Measurements from ENCODE around the gene PTPN20.
"Not testable (repeated sequence)": the region's sequence is repeated elsewhere in the genome, so short reads cannot be mapped to it uniquely, and the experiment has no call there.

PTPN20 gene

DNA sequence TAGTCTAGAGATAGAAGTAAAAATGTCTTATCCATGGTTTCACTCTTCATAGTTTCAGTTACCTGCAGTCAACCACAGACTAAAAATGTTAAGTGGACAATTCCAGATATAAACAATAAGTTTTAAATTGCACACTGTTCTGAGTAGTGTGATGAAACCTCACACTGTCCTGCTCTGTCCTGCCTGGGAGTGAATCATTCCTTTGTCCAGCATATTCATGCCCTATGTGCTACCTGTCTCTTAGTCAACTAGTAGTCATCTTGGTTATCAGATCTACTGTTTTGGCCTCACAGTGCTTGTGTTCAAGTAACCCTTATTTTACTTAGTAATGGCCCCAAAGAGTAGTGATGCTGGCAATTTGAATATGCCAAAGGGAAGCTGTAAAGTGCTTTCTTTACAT lies 49.5 kb downstream of the PTPN20 start:
- DNase-seq (ENCODE audit: low read depth) = not testable (repeated sequence)

- not testable (repeated sequence) for DNase-seq (ENCODE audit: low read depth)
These were observed 52.1 kb downstream of the PTPN20 start for GRCh38 chr10:46963356-46963755.

DNA sequence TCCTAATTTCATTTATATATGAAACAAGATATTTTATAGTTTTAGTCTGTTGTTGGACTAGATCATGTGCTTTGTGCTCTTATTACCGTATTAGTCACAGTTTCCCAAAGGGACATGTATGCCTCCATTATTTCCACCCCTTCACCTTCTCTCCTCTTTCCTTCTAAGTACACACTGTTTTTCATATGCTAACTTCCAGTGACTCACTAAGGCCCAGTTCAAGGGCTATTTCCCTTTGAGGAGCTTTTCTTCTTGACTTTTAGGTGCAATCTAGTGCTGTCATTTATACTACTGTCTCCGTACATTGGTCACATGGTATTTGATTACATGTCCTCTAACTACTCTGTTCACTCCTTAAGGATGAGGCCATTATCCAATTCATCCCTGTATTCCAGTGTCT lies 55.8 kb downstream of the PTPN20 start:
- DNase-seq (ENCODE audit: low read depth) = not testable (repeated sequence)

DNA sequence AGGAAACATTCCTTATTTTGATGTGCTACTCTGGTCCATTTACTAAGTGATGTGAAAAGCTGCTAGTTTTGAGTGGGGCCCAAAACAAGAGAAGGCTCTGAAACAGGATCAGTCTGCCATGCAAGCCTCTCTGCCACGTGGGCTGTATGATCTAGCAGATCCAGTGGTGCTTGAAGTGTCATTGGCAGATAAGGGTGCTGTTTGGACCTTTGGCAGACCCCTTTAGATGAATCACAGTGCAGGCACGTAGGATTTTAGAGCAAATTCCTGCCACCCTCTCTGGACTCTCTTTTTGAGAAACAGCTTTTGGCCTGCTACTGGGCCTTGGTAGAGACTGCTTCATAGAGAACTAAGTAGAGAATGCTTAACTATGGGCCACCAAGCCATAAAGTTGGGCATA lies 69.0 kb downstream of the PTPN20 start:
- not testable (repeated sequence) for DNase-seq (ENCODE audit: low read depth)

- not testable (repeated sequence) for DNase-seq (ENCODE audit: low read depth)
These were observed 76.2 kb downstream of the PTPN20 start for GRCh38 chr10:46987233-46987924.

DNA sequence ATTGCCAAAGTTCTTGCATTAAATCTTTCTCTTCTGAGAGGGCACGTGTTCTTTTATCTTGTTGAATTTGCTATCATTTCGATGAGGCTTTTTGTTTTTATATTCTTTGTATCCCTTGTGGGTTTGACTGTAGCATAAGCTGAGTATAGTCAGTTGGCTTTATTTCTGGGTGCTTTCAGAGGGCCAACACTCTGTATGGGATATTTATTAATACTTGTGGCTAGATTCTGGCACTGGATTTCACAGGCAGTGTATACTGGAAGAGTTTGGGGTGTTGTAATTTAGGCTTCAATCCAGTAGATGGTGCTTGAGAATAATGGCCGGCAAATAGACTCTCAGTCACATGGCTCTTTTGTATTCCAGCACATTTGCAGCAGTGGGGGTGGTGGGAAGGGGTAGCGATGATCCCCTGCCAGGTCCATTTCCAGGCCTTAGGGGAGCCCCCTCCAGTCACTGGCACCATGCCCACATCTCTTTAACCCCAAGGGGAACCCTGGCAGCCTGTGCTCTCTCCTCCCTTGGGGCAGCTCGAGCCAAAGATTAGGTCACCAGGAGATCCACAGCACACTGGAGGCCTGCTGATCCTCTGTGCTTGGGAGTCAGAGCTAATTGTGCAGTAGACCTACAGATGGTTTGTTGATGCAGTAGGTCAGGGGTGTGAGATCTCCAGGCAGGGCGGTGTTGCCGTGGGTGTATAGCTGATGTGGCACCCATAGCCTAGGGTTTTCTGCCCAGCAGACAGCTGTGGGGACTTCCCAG lies 81.8 kb downstream of the PTPN20 start:
- DNase-seq (ENCODE audit: low read depth) = no peak

- DNase-seq (ENCODE audit: low read depth) = no peak
These were observed 84.0 kb downstream of the PTPN20 start for GRCh38 chr10:46995234-46995633.

DNA sequence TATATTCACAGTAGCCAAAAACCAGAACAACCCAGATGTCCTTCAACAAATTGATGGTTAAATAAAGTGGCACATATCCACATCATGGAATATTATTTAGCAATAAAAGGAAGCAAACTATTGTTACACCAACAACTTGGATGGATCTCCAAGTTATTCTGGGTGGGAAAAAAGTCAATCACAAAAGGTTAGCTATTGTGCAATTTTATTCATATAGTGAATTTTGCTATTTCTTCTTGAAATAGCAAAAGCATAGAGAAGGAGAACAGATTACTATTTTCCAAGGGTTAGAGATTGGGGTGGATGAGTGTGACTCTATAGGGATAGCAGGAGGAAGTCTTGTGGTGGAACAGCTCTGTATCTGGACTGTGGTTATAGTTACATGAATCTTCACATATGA lies 87.0 kb downstream of the PTPN20 start:
- no peak for DNase-seq (ENCODE audit: low read depth)

DNA sequence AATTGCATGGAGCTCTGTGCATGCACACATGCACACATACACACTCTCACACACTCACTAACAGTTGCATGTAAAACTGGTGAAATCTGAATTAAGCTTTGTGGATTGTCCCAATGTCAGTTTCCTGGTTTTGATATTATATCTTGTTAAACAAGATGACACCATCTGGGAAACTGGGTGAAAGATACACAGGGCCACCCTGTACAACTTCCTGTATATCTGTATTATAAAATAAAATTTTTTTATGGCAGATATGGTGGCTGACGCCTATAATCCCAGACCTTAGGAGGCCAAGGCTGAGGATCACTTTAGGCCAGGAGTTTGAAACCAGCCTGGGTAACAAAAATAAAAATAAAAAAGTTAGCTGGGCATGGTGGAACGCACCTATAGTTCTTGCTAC lies 87.4 kb downstream of the PTPN20 start:
- DNase-seq (ENCODE audit: low read depth) = no peak

- DNase-seq (ENCODE audit: low read depth) = no peak
These were observed 88.0 kb downstream of the PTPN20 start for GRCh38 chr10:46999217-46999616.

GRCh38 chr10:47008769-47009168 lies 97.5 kb downstream of the PTPN20 start:
- DNase-seq (ENCODE audit: low read depth) = no peak

DNA sequence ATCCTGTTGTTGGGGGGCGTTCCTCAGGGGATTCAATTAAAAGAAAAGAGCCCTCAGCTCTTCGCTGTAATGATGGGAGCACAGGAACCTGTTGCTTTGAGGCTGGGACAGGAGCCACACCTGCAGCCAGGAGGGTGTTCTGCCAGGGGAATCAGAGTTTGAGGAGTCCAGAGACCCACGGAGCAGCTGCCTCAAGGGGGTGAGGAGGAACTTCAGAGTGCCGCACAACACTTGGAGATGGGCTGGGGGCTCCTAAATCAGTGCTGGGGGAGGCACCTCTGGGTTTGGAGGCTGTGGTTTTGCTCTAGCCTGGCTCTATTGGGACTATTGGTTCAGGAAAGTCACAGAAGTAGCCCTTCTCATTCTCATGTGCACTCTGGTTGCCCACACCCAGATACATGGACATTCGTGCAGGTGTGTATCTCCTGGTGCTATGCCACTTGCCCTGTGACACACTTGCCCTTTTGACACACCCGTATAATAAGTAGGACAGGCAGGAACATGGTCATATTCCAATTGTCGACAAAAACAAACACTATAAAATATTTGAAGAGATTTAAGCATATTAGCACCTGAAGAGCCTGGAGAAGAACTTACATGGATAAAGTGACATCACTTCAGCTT lies 98.1 kb downstream of the PTPN20 start:
- DNase-seq (ENCODE audit: low read depth) = no peak

- DNase-seq (ENCODE audit: low read depth) = no peak
These were observed 98.8 kb downstream of the PTPN20 start for GRCh38 chr10:47010036-47010435.

- no peak for DNase-seq (ENCODE audit: low read depth)
These were observed 101.0 kb downstream of the PTPN20 start for GRCh38 chr10:47012214-47012613.

DNA sequence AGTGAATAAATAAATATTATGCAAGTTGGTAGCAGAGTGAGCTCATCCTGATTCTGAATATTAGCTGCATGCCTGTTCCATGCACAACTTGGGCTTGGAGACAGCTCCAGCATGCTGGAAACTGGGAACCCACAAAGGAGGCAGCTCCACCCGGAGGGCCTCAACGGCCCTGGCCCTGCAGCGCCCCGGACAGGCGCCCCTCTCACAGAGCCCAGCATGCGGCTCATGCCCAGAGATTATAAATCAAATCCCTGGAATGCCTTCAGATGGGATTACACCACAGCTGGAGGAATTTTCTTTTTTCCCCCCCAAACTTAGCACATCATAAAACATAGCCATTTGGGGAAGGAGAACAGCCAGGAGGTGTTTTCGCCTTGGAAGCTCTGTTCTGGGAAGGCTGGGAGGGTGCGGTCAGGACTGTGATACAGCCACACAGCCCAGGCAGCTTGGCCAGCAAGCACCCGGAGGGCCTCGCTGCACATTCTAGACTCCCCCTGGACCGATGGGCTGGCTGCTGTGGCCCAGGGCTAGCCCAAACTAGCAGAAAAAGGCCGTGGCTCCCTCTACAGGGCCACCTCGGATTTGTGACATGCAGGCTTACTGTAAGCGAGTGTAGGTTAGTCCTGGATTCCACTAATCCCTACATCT lies 102.4 kb downstream of the PTPN20 start:
- DNase-seq (ENCODE audit: low read depth) = no peak

- no peak for DNase-seq (ENCODE audit: low read depth)
These were observed 104.2 kb downstream of the PTPN20 start for GRCh38 chr10:47015404-47015803.

- no peak for DNase-seq (ENCODE audit: low read depth)
These were observed 105.3 kb downstream of the PTPN20 start for GRCh38 chr10:47016564-47016963.

- DNase-seq (ENCODE audit: low read depth) = no peak
These were observed 107.0 kb downstream of the PTPN20 start for GRCh38 chr10:47018026-47018735.

GRCh38 chr10:47019155-47020145 lies 108.2 kb downstream of the PTPN20 start:
- no peak for DNase-seq (ENCODE audit: low read depth)

- no peak for DNase-seq (ENCODE audit: low read depth)
These were observed 109.2 kb downstream of the PTPN20 start for GRCh38 chr10:47020471-47020870.

DNA sequence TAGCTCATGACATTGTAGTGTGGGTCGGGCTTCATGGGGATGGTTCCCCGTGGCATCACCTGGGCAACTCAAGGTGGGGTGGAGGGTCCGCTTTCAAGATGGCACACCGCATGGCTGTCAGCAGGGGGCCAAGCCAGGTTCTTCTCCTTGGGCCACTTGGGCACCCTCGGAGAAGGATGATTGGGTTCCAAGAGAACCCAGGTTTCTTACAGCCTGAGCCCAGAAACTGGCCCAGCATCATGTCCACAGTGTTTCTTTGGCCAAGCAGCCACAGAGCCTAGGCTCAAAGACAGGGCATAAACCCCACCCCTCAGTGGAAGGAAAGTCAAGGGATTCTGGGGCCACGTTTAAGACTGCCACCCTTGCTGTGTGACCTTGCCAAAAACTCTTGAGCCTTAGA lies 110.6 kb downstream of the PTPN20 start:
- no peak for DNase-seq (ENCODE audit: low read depth)

All from T follicular helper cell (primary cell).